Muscle layer of duodenum (tissue), 2 donors: ENCODE results near the gene PHKG2.
A peak's percentile ranks its signal among the peaks of the same experiment; 100 is the strongest.

ENCODE experiments used
- H3K27ac ChIP-seq: one replicate; pipeline ENCODE4 v1.7.0; 2013; ENCODE audit warnings: mild to moderate bottlenecking, low read length
- H3K27me3 ChIP-seq: one replicate; pipeline ENCODE4 v1.7.0; 2013; ENCODE audit warnings: low read depth, mild to moderate bottlenecking, control low read depth, low read length
- H3K36me3 ChIP-seq, 2 donors: one replicate each; pipeline ENCODE4 v1.7.0; 2013; ENCODE audit warnings: low read length in 2 of 2, control low read depth in 1 of 2, mild to moderate bottlenecking in 1 of 2; ENCODE audit not compliant: insufficient read depth in 2 of 2, control insufficient read depth in 1 of 2
- H3K4me1 ChIP-seq, 2 donors: one replicate each; pipeline ENCODE4 v1.7.0; 2013; ENCODE audit warnings: low read length in 2 of 2, mild to moderate bottlenecking in 2 of 2, control low read depth in 1 of 2, moderate library complexity in 1 of 2; ENCODE audit not compliant: insufficient read depth in 2 of 2, control insufficient read depth in 1 of 2
- H3K4me3 ChIP-seq, 2 donors: one replicate each; pipeline ENCODE4 v1.7.0; 2013; ENCODE audit warnings: low read length in 2 of 2, low read depth in 1 of 2, mild to moderate bottlenecking in 1 of 2
- H3K9me3 ChIP-seq, 2 donors: one replicate each; pipeline ENCODE4 v1.7.0; 2013; ENCODE audit warnings: low read length in 2 of 2, control low read depth in 1 of 2, mild to moderate bottlenecking in 1 of 2; ENCODE audit not compliant: control insufficient read depth in 1 of 2
- donor health status: healthy.

The PHKG2 gene

DNA sequence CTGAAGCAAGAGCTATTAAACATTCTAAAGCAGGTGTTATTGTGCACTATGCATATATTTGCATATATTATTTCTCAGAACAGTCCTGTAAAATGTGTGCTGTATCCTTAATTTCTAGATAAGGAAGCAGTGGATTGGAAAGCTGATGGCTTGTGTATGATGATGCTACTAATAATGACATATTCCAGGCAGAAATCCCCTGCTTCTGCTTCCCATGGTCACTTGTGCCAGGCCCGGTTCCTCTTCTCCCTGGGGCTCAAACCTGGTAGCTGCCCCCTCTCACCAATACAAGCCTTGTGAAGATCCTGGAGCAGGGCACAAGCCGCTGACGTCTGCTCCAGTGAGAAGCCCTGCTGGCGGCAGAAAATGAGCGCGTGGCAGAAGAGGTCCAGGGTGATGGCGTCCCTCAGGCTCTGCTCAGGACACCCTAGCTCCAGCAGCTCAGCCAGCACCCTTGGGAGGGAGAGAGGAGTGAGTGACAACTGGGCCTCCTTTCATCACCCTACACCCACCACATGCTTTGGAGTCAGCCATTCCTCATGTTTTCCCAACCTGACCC is 11.9 kb downstream of the PHKG2 start:
- Histone ChIP-seq H3K27me3 (no peaks in the 10 kb centered on the region), H3K4me3 (no peak overlapping the region), H3K27ac (no peak overlapping the region), H3K4me1 (peaks cover 9 to 26% of the 10 kb centered on the region in 2 donors), H3K36me3 (peaks cover 21 to 46% of the 10 kb centered on the region in 2 donors), H3K9me3 (no peaks in the 10 kb centered on the region)

DNA sequence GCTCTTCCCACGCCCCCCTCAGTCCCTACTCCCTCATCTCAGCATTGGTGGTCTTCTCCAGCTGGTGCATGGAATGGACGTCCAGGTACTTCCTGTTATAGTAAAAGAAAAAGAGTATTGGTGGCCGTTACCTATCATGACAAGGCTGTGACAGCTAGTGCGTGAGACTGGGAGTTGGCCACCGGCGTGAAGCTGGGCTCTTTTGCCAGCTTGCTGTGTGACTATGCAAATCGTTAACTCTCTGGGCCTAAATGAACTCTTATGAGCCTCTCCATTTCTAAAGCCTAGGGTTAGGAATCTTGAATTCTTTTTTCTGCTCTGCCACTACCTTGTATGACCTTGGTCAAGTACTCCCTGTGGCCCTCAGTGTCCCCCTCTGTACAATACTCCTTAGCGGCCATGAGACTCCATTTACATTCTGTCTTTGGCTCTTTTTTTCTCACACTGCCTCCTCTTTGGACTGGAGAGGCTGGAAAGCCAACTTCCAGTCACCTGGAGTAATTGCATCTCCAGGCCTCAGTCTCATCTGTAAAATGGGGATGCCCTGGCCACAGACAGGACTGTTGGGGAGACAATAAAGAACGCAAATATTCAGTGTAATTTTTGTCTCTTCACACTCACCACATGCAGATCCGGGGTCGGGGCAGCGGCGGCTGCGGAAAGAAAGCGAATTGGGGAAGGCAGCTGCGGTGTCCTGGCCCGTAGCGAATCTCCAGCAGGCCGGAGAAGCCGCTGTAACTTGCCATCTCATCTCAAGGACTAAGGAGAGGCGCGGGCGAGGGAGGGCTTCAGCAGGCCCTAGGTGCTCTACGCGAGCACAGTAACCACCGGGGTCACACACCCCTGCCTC is 12.6 kb downstream of the PHKG2 start:
- Histone ChIP-seq H3K36me3 (peaks cover 28 to 46% of the 10 kb centered on the region in 2 donors), H3K27ac (no peak overlapping the region), H3K4me3 (peak overlapping the region; percentile 93 to 95), H3K9me3 (no peaks in the 10 kb centered on the region), H3K27me3 (no peaks in the 10 kb centered on the region), H3K4me1 (peaks cover 9 to 26% of the 10 kb centered on the region in 2 donors)

DNA sequence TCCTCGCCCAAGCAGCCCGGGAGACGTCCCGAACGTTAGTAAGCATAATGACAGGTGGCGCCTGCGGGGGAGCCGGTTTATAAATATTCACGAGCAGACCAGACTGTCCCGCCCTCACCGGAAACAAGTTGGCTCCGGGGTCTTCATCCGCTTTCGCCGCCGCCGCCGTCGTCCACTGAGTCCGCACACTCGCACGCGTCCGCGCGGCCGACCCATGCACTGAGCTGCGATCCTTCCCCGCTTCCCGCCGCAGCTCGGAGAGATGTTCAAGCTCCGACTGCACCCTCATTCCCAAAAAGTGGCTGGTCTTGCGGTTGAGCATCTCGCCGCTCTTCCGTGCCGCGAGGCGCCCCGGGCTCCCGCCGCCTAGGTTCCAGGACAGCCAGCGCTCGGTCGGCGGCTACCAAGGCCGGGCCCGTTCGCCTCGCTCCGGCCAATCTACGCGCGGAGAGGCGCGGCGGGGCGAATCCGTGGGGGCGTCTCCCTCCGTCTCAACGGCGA is 13.3 kb downstream of the PHKG2 start:
- H3K27ac ChIP-seq, result no peak overlapping the region
- no peaks in the 10 kb centered on the region for H3K9me3 ChIP-seq
- peak overlapping the region; percentile 93 to 95 for H3K4me3 ChIP-seq
- H3K27me3 ChIP-seq, result no peaks in the 10 kb centered on the region
- peaks cover 32 to 46% of the 10 kb centered on the region in 2 donors for H3K36me3 ChIP-seq
- H3K4me1 ChIP-seq, result peaks cover 9 to 26% of the 10 kb centered on the region in 2 donors

DNA sequence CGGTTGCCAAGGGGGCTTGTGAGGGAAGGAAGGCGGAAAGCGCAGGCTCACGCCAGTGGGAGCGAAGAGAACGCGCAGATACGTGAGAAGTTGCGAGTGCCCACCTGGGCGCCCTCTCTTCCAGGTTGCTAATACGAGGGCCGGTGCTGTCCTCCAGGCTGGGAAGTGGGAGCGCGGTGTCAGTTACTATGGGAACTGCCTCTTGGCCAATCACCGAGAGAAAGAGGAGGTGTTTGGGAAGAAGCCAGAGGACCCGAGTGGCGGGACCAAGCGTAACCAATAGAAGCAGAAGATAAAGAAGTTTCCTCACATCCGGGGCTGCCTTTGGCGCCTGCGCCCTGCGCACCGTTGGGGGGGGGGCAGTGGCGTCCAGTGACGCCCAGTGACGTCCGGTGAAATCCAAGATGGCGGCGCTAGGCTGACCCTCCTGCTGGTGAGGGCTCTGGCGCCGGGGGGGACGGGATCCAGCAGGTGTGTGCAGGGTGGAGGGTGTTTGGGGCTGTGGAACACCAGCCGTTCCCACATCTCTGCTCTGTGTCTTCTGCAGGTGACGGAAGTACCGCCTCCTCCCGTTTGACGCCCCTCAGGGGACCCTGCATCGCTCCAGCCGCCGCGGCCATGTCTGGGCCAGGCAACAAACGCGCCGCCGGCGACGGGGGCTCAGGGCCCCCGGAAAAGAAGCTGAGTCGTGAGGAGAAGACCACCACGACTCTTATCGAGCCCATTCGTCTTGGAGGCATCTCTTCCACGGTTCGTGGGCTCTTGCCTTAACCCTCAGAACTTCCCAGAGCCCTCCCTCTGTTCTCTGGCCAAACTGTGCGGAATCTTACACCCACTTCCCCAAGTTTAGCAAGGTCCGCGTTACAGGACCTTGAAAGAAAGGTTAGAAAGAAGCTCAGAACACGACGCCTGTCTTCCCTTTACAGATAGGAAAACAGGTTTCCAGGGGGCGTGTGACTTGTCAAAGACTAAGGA is 14.0 kb downstream of the PHKG2 start, which contains the start of the genes CFAP119 and RNF40:
TSS of gene CFAP119 (minus strand) at position 135 of the 975 bp plus-strand sequence. CDS start 314 bp downstream, outside the sequence.
TSS of gene RNF40 (plus strand) at position 395 of the 975 bp plus-strand sequence. CDS start at position 619, 224 bp downstream.
- peak within 1 kb of the TSS; percentile 93 to 95 for H3K4me3 ChIP-seq
- H3K4me1 ChIP-seq, result peaks cover 9 to 26% of the 10 kb centered on the region in 2 donors
- H3K27me3 ChIP-seq, result no peaks in the 10 kb centered on the region
- H3K27ac ChIP-seq, result peak within 1 kb of the TSS; percentile 92
- peaks cover 33 to 46% of the 10 kb centered on the region in 2 donors for H3K36me3 ChIP-seq
- no peaks in the 10 kb centered on the region for H3K9me3 ChIP-seq

DNA sequence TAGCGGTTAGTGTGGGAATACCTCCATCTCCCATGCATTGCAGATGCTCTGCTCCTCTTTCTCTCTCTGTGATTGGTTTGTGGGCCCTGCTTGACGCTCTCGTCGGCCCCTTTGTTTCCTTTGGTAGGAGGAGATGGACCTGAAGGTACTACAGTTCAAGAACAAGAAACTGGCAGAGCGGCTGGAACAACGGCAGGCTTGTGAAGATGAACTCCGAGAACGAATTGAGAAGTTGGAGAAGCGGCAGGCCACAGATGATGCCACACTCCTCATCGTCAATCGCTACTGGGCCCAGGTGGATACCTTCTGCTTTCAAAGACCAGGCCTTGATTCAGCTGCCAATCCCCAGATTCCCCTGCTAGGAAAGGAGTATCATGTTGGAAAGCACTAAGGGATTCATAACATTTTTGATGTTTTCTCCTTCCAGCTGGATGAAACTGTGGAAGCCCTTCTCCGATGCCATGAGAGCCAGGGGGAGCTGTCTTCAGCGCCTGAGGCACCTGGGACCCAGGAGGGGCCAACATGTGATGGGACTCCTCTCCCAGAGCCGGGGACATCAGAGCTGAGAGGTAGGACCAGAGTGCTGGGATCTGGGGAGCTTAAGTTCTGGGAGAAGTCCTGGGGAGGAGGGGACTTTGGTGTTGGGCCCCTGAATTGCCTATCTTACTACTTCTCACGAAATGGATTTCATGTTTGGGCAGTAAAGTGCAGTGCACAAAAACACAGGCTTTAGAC is 14.9 kb downstream of the PHKG2 start:
- peaks cover 9 to 26% of the 10 kb centered on the region in 2 donors for H3K4me1 ChIP-seq
- peak overlapping the region; percentile 92 for H3K27ac ChIP-seq
- H3K4me3 ChIP-seq, result peak overlapping the region; percentile 93 to 95
- H3K27me3 ChIP-seq, result no peaks in the 10 kb centered on the region
- H3K36me3 ChIP-seq, result peaks cover 43 to 51% of the 10 kb centered on the region in 2 donors
- no peaks in the 10 kb centered on the region for H3K9me3 ChIP-seq

DNA sequence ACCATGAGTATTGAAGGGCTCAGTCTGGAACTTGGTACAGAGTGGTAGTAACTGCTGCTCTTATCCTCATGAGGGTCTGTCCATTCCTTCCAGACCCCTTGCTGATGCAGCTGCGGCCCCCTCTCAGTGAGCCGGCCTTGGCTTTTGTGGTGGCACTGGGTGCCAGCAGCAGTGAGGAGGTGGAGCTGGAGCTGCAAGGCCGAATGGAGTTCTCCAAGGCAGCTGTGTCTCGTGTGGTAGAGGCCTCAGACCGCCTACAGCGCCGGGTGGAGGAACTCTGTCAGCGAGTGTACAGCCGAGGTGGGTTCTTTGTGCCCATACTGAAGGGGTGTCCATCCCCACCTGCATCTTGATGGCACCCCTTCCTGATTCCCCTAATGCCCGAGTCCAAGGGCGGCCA is 15.9 kb downstream of the PHKG2 start:
- H3K36me3 ChIP-seq, result peaks cover 52 to 61% of the 10 kb centered on the region in 2 donors
- no peaks in the 10 kb centered on the region for H3K9me3 ChIP-seq
- peaks cover 9 to 26% of the 10 kb centered on the region in 2 donors for H3K4me1 ChIP-seq
- no peak overlapping the region for H3K4me3 ChIP-seq
- H3K27me3 ChIP-seq, result no peaks in the 10 kb centered on the region
- no peak overlapping the region for H3K27ac ChIP-seq

DNA sequence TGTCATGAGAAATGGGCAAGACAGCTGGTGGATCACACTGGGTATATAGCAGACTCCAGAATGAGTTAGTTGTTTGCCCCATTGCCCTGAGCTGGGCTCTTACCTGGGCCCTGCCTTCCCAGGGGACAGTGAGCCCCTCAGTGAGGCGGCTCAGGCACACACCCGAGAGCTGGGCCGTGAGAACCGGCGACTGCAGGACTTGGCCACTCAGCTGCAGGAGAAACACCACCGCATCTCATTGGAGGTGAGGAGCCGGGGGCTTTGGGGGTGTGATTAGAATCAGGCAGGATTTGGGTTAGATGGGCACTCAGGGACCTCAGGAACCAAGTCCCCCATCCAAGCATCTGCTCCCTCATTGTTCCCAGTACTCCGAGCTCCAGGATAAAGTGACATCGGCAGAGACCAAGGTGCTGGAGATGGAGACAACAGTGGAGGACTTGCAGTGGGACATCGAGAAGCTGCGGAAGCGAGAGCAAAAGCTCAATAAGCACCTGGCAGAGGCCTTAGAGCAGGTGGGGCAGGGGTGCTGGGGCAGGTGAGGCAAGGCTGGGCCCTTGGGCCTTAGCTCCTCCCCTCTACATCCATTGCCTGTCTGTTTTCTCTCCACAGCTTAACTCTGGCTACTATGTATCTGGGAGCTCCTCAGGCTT is 16.7 kb downstream of the PHKG2 start:
- Histone ChIP-seq H3K27ac (no peak overlapping the region), H3K27me3 (no peaks in the 10 kb centered on the region), H3K4me1 (peaks cover 9 to 26% of the 10 kb centered on the region in 2 donors), H3K9me3 (no peaks in the 10 kb centered on the region), H3K4me3 (no peak overlapping the region), H3K36me3 (peaks cover 56 to 69% of the 10 kb centered on the region in 2 donors)

DNA sequence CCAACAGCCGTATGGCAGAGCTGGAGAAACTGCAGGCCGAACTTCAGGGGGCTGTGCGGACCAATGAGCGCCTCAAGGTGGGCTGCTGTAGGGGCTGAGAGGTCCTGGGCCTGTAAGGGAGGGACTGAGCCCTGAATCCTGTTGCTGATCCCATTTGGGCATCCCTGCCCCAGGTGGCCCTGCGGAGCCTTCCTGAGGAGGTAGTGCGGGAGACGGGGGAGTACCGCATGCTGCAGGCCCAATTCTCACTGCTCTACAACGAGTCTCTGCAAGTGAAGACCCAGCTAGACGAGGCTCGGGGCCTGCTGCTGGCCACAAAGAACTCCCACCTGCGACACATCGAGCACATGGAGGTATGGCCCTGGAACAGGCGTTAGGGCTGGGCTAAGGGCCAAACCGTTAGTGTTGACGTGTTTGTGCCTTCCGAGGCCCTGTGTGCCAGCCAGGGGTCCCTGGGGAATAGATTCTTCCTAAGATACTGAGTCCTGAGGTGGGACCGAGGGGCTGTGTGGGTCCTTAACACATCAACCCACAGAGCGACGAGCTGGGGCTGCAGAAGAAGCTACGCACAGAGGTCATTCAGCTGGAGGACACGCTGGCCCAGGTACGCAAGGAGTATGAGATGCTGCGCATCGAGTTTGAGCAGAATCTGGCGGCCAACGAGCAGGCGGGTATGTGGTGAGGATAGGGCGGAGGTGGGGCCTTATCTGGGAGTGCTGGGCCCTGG is 18.1 kb downstream of the PHKG2 start:
- Histone ChIP-seq H3K4me1 (peaks cover 9 to 20% of the 10 kb centered on the region in 2 donors), H3K9me3 (no peaks in the 10 kb centered on the region), H3K4me3 (no peak overlapping the region), H3K27me3 (no peaks in the 10 kb centered on the region), H3K27ac (no peak overlapping the region), H3K36me3 (peaks cover 60 to 82% of the 10 kb centered on the region in 2 donors)

DNA sequence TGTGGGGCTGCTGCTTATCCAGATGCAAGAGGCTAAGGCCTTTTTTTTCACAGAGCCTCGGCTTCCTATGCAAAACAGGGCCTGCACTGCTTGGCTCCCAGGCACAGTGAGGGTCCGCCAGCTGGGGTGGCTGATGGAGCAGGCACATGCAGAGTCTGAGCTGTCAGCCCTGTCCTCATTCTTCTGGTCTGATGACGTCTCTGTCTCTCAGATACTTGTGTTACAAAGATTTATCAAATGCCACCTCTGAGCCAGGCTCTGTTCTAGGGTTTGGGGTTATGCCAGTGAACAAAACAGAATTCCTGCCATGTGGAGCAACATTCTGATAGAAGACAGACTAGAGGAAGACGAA is 18.7 kb downstream of the PHKG2 start:
- Histone ChIP-seq H3K27ac (no peak overlapping the region), H3K36me3 (peaks cover 64 to 87% of the 10 kb centered on the region in 2 donors), H3K27me3 (no peaks in the 10 kb centered on the region), H3K4me1 (peaks cover 9 to 20% of the 10 kb centered on the region in 2 donors), H3K9me3 (no peaks in the 10 kb centered on the region), H3K4me3 (no peak overlapping the region)
